NCI-H1105 treated with DMSO at 0.1 percent for 48 hours (cell line): Measurements from ENCODE around the gene S100A3.
A peak's percentile ranks its signal among the peaks of the same experiment; 100 is the strongest.
"Not testable (repeated sequence)": the region's sequence is repeated elsewhere in the genome, so short reads cannot be mapped to it uniquely, and the experiment has no call there.

Experiments used
- DNase-seq: peaks from one replicate; lab custom pipeline; 2025; lab: John Stamatoyannopoulos, UW

S100A3 gene

DNA sequence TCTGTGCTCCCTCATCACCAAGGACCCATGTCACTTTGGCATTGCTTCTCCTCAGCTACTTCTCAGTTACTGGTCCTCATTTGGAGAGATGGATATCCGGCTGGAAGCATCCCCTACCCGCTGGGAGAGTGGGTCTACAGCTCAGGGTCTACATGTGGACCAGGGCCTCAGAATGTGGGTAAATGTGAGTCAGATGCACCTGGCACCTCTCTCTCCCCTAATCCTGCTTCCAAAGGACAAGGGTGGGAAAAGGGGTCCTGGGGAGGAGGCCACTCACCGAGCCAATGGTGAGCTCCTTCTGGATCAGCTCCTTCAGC lies 14.2 kb downstream of the S100A3 start:
- DNase-seq: no peak

DNA sequence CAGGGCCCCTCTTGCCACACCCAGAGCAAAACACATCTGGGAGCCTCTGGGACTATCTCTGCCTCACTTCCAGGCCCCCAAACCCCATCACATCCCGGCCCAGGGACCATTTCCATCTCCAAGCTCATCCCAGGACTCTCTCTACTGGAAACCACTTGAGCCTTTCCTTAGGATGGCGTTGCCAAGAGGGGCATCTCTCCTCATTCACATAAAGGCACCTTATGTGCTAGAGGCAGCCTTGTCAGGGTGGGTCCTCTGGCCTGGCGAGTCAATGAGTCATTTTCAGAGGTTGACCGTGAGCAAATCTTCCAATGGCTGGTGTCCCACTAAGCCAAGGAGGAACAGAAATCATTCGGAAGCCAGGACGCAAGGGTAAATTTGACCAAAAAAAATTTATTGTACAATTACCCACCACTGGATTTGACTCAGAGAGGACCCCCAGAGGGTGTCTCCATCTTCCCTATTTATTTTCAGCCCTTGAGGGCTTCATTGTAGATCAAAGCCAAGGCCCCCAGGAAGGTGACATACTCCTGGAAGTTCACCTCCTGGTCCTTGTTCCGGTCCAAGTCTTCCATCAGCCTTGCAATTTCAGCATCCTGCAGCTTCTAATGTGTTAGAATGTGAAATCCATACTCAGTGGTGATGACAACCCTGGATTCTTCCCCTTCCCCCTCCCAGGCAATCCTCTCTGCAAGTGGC lies 14.7 kb downstream of the S100A3 start:
- no peak for DNase-seq

DNA sequence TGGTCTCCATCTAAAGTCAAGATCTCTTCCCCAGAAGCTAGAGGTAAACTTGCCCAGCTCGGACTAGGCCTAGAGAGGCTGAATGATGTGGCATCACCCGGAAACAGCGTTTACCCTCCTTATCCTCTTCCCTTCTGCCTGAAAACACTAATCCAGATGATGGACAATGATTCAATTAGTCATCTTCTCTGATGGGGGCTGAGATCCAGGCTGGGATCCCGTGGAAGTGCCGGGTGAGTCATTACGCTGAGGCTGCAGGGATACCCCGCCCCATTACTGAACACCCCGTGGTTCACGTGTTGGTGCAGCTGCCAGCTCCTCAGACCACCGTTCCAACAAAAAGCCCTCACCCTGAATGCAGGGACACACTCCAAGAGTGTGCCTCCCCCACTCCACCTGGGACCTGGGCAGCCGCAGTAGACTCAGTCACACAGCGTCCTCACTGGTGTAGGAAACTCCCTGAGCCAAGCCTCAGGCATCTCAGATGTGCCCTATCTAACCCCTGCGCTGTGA lies 15.3 kb downstream of the S100A3 start:
- no peak for DNase-seq

DNA sequence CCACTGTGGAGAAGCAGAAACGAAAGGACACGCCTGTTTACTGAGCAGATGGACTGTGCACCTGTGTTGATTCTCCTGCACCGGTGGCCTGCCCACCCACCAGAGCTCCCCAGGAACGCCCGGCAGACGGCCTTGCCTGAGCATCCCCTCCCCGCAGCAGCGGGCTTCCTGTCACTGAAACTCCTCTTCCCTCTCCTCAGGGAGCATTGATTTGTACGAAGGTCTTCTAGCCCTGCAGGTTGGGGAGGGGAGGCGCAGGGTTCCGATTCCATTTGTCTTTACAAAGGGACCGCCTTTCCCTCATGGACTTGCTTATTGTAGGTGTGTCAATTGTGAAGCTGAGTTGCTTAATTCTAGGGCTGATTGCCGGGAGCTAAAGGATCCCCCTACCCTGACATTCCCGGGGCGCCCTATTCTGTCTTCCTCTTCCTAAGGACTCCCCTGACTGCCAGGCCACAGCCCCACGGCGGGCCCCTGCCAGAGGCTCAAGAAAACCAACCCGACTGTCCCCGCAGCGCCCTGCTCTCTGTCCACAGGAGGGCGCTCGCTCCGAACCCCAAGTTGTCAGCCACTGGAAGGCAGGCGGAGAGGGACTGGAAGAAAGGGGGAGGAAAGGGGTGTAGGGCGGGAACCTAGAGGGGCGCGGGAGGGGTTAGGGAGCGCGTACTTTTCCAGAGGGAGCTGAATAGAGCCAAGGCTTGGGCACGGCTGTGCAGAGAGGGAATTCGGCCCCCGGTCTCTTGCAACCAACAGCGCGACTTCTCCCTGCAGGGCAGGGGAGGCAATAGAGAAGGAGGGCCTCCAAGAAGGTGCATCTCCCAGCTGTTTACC lies 16.1 kb downstream of the S100A3 start:
- DNase-seq: no peak

DNA sequence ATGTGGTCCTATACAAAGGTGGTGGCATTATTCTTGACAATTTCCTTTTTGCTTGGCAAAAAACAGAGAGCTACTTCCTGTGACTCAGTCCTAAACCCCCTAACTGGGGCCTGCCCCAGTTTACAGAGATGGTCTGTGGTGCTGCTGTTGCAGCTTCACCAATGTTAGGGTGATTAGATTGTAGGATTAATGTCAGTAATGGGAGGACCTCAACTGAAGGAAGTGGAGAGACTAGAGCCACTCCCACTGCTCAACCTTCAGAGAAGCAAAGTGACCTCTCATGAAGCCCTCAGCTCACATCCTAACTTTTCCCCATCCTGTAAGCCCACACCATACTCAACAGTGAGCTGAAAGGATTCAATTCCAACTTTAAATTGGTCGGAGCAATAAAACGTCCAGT lies 16.9 kb downstream of the S100A3 start:
- no peak for DNase-seq

DNA sequence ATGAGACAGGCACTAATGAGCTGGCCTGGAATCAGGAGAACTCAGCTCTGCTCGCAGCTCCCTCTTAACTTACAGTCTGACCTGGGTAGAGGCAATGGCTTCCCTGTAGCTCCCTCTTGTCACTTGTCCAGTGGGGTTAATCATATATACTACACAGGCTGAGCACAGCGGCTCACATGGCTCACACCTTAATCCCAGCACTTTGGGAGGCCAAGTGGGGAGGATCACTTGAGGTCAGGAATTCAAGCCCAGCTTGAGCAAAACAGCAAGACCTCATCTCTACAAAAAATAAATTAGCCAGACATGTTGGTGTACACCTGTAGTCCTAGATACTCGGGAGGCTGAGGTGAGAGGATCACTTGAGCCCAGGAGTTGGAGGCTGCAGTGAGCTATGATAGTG lies 17.4 kb downstream of the S100A3 start:
- no peak for DNase-seq

DNA sequence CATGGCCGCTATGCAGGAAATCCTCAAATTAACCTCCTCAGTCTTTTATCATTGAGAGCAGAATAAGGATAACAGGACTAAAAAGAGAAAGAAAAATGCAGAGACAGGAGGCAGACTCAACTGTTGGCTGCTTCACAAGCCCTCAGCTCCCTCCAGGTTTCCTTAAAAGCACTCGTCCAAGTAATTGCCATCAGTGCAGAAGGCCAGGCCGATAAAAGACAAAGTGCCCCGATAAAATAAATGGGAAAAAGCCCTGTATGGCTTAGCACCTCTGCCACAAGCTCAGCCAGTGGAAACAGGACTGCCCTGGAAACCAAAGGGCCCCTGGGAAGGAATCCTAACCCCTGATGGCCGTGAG lies 21.4 kb downstream of the S100A3 start:
- no peak for DNase-seq

DNA sequence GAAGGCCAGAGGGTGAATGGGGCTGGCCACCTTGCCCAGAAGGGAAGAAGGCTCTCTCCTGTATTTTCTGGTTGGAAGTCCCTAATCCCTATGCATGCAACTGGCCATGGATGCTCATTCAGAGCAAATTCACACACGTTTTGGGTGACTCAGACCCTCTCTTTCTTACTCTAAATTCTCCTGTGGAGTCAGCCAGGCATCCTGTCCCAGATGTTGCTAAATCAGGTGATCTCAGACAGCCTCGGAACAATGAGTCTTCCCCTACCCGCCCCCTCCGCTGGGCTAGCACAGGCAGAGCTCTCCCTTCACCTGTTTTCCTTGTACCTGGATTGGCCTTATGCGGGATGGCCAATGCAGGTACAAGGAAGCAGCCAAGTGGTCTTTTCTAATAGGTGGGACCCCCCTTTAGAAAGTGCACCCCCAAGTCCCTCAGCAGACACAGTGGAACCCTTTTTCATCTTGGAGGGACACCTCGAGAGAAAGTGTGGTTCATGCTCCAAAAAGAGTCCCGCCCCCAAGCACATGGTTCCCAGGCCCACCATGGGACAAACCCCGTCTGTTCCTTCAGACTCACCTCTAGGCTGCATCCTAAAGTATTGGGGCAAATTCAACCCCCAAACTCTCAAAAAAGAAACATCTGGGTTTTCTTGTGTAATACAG lies 21.9 kb downstream of the S100A3 start:
- DNase-seq: no peak

DNA sequence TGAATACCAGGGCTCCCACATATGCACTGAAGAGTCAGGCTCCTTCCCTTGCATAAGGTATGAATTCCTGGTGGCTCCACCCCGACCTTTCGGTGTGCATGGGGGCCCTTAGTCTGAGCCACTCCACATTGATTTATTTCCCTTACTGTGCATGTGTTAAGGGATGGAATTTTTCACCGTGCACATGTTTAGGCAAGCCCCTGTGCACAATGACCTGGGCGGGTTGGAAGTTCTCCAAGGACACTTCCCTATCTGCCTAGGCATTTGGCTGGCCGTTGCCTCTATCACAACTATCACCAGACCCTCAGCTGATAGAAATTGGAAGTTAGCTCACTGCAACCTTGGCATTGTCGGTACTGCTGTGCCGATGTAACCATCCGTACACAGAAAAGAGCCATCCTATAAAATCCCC lies 22.9 kb downstream of the S100A3 start:
- DNase-seq: peak; percentile 92

DNA sequence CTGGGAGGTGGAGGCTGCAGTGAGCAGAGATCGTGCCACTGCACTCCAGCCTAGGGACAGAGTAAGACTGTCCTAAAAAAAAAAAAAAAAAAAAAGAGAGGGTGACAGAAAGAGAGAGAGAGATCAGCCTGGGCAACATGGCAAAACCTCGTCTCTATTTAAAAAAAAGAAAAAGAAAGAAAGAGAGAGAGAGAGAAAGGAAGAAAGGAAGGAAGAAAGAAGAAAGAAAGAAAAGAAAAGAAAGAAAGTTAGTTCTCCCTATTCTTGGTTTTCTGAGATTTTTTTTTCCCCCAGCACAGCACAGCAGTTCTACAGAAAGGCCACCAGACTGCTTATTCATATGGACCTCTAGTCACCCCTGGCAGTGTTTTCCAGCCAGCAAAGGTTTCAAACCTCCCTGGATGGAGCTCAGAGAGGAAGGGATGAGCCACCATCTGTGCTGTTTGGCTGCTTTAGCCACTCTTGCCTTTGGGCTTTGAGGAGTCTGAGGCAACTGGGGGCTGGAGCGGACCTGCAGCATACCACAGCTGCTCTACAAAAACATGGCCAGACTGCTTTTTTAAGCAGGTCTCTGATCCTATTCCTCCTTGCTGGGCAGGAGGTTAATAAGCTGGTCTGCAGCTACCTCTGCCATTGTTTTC lies 23.9 kb downstream of the S100A3 start:
- DNase-seq: no peak

DNA sequence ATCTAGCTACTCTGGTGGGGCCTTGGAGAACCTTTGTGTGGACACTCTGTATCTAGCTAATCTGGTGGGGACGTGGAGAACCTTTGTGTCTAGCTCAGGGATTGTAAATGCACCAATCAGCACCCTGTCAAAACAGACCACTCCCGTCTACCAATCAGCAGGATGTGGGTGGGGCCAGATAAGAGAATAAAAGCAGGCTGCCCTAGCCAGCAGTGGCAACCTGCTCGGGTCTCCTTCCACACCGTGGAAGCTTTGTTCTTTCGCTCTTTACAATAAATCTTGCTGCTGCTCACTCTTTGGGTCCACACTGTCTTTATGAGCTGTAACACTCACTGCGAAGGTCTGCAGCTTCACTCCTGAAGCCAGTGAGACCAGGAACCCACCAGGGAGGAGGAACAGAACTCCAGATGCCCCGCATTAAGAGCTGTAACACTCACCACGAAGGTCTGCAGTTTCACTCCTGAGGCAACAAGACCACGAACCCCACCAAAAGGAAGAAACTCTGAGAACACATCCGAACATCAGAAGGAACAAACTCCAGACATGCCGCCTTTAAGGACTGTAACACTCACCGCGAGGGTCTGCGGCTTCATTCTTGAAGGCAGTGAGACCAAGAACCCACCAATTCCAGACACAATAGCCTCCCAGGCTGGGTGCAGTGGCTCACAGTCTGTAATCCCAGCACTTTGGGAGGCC lies 26.6 kb downstream of the S100A3 start:
- DNase-seq: not testable (repeated sequence)

DNA sequence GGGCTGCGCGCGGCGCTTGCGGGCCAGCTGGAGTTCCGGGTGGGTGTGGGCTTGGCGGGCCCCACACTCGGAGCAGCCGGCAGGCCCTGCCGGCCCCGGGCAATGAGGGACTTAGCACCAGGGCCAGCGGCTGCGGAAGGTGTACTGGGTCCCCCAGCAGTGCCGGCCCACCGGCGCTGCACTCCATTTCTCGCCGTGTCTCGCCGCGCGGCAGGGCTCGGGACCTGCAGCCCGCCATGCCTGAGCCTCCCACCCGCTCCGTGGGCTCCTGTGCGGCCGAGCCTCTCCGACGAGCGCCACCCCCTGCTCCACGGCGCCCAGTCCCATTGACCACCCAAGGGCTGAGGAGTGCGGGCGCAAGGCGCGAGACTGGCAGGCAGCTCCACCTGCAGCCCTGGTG lies 27.2 kb downstream of the S100A3 start:
- not testable (repeated sequence) for DNase-seq

DNA sequence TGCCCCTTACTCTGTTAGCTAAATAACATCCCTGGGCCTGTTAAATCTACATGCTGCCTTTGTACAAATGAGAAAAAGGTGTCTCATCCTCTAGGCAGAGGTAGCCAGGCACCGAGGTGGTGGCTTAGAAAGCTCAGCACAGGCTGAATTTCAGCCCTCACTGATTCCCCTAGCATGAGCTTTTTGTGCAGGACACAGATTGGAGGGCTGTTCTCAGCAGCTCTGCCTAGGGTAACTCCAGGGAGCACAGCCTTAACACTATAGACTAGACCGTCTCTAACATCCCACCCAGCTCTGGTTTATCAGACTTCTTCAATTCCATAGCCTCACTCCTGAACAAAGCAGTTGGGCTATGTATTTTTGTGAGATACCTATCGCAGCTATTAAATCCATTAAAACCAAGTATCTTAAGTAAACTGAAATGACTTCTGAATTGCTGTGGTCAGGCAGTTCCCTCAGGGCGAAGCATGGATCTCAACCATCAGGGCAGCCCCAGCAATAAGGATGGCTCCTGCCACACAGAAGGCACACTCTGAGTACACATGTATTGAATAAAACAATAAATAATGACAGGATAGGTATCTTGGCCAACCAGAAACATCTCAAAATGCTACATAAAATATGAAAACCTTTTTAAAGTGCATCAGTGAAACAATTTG lies 28.1 kb downstream of the S100A3 start:
- no peak for DNase-seq

DNA sequence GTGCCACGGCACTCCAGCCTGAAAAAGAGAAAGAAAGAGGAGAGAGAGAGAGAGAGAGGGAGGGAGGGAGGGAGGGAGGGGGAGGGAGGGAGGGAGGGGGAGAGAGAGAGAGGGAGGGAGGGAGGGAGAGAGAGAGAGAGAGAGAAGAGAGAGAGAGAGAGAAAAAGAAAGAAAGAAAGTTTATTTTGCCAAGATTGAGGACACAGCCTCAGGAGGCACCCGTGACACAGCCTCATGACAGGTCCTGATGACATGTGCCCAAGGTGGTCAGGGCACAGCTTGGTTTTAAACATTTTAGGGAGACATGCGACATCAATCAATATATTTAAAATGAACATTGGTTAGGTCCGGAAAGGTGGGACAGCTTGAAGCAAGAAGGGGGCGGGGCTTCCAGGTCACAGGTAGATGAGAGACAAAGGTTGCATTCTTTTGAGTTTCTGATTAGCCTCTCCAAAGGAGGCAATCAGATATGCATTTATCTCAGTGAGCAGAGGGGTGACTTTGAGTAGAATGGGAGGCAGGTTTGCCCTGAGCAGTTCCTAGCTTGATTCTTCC lies 28.8 kb downstream of the S100A3 start:
- DNase-seq: not testable (repeated sequence)

DNA sequence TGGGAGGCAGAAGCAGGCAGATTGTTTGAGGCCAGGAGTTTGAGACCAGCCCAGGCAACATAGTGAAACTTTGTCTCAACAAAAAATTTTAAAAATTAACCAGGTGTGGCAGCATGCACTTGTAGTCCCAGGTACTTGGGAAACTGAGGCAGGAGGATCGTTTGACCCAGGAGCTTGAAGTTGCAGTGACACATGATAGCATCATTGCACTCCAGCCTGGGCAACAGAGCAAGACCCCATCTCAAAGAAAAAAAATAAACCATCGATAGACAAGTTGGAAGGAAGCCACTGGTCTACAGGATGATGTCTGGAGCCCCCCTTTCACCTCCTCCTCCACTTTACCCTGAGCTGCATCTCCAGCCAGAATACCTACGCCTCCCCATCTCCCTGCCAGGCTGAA lies 29.8 kb downstream of the S100A3 start:
- DNase-seq: no peak

DNA sequence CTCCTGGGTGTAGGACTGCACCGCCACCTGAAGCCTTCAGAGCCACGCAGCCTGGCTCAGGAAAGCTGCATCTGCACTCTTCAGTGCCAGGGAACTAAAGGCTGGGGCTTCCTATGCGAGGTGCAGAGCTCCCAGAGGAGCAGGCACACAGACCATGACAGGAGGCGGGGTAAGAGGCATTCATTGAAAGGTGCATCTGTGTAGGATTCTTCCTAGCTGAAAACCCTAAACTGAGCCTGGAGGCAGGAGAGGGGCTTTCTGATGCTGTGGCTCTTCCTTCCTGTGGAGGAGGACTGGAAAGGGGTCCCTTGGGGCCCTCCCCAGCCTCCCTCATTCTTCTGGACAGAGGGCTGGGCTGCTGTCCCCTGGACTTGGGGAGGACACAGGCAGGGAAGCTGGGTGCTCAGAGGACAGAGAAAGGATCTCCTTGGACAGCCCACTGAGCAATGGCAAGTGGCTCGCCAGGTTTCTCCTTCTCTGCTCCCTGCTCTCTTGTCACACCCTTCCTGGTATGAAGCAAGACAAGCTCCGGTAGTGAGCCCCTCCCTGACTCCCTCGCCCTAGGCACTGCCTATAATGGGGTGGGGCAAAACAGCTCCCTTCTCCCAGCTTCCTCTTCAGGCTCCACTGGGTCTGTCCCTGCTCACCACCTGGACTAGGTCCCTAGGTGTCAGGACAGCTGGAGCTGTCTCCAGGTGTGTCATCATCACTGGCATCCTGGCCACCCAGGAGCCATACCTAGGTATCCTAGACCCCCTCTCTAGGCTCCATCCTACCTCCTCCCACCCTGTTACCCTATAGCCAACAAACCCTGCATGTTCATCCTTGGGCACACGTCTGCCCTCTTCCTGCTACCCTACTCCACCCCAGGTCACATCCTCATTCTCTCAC lies 33.3 kb downstream of the S100A3 start:
- no peak for DNase-seq

DNA sequence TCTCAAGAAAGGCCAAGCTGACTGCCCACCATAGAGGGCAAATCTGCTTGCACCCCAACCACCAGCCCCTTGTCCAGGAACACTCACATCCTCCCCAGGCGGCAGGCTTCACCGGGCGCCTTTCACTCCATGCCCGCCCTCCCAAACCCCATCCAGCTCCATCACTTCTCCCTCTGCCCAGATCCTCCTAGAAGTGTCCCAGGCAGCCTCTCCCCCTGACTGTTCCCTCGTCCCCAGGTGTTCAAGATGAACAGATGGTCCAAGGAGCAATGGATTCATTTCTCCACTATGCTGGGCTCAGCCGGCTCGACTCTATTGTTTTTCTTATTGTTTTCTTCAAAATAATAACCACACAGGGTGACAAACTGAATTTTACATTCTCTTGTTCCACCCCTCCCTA lies 35.4 kb downstream of the S100A3 start:
- no peak for DNase-seq

DNA sequence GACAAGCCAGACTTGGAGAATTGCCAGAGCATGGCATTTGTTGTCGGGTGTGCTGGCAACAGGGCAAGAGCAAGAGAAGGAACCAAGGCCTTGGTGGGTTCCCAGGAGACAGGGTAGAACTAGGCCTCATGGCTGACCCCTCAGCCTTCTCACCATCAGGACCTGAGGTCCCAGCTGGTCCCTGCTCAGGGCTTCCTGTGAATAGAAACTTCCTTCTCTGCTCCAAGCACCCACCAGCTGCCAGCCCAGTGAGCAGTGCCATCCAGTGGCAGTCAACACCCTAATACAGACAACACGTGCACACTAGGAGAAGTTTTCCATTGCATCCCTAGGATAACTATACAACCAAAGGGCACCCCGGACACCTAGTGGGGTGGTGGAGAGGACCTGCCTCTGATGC lies 36.0 kb downstream of the S100A3 start:
- no peak for DNase-seq

DNA sequence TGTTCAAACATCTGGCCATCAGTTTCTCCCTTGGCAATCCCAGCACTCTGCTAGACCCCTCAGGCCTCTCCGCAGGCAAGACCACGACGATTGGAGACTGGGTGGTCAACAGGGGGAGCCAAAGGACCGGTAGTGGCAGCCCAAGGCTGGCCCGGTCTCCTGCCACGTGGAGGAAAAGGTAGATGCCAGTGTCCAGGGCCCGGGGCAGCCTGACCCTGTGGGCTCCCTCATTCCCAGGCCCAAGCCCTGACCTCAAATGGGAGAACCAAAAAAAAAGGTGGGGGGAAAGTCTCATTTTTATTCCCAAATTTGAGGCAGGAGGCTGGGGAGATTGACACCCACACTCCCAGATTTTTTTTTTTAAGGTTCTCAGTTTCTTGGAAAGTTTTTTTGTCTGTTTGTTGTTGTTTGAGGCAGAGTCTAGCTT lies 38.1 kb downstream of the S100A3 start:
- DNase-seq: peak; percentile 73

DNA sequence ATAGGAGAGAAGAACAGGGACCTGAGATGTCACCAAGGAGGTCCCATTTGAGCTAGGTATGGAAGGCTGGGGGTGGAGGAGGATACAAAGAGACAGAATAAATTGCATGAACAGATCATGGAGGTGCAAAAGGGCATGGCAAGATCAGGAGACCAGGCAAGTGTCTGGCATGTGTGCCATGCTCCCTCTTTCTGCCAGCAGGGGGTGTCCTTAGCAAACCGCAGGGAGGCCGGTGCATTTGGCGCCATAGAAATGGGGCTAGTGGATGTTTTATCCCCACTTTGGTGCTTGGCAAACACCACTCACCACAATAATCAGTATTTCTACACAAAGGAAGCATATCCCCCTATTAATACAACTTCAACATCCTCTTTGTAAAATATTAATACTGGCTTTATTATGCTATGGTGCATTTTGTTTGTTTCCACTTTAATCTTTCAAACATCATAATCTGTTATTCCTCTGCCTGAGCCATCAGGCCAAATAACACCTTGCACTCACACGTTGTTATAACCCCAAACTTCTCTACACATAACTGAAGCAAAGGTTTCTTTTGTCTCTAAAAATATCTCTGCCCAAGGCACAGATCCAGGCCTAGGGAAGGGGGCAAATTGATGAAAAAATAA lies 39.2 kb downstream of the S100A3 start:
- DNase-seq: peak; percentile 48
